Measurements from ENCODE around the gene DDX52.

- TF ChIP-seq POLR2A (IDR thresholded peaks at IDR 0.05) (no peak), EP300 (IDR thresholded peaks at IDR 0.05) (no peak)
- TF ChIP-seq, protein P1, sequence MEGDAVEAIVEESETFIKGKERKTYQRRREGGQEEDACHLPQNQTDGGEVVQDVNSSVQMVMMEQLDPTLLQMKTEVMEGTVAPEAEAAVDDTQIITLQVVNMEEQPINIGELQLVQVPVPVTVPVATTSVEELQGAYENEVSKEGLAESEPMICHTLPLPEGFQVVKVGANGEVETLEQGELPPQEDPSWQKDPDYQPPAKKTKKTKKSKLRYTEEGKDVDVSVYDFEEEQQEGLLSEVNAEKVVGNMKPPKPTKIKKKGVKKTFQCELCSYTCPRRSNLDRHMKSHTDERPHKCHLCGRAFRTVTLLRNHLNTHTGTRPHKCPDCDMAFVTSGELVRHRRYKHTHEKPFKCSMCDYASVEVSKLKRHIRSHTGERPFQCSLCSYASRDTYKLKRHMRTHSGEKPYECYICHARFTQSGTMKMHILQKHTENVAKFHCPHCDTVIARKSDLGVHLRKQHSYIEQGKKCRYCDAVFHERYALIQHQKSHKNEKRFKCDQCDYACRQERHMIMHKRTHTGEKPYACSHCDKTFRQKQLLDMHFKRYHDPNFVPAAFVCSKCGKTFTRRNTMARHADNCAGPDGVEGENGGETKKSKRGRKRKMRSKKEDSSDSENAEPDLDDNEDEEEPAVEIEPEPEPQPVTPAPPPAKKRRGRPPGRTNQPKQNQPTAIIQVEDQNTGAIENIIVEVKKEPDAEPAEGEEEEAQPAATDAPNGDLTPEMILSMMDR (IDR thresholded peaks at IDR 0.05) = no peak
Observed at GRCh38 chr17:37576281-37576680, 67.0 kb downstream of the DDX52 start.

Measured in tibial nerve (tissue), 4 donors.